HEK293 (cell line): Measurements from ENCODE around the gene TEC.

Source experiments
- CTCF ChIA-PET: fragments of 350-600 bp; formaldehyde crosslinking; extraction: SDS; loops from one replicate; lab custom pipeline; 2021; ENCODE audit warnings: antibody characterized with exemption; lab: Yijun Ruan, JAX
- POLR2A ChIA-PET: fragments of 300-600 bp; formaldehyde crosslinking; extraction: SDS; loops from one replicate; lab custom pipeline; 2020; ENCODE audit warnings: antibody characterized with exemption, inconsistent platforms; lab: Yijun Ruan, JAX
- H3K27ac ChIP-seq: fragments of 200-500 bp; sonication (Bioruptor generic); 2 replicates; pipeline ENCODE4 v1.5.1; 2014; ENCODE audit warnings: low read depth, low read length, control low read depth, inconsistent platforms; ENCODE audit errors: extremely low read depth
- H3K36me3 ChIP-seq, 2 experiments: fragments of 200-500 bp in 1 of 2; sonication (Bioruptor generic) in 1 of 2; 1 replicate in 1 of 2; 2 replicates in 1 of 2; pipeline ENCODE4 v1.5.1; 2014 to 2017; ENCODE audit warnings: inconsistent platforms in 2 of 2, low read length in 2 of 2; ENCODE audit not compliant: control insufficient read depth in 2 of 2, insufficient read depth in 1 of 2
- H3K4me1 ChIP-seq: fragments of 200-500 bp; sonication (Bioruptor generic); 2 replicates; pipeline ENCODE4 v1.5.1; 2014; ENCODE audit warnings: mild to moderate bottlenecking, low read length, inconsistent platforms; ENCODE audit not compliant: control insufficient read depth, insufficient read depth
- H3K4me3 ChIP-seq: 2 replicates; pipeline ENCODE4 v1.5.1; 2011; ENCODE audit warnings: low read depth, mild to moderate bottlenecking, control low read depth, low read length, moderate library complexity
- H3K9me3 ChIP-seq: fragments of 200-500 bp; sonication (Bioruptor generic); 2 replicates; pipeline ENCODE4 v1.5.1; 2014; ENCODE audit warnings: low read depth, low read length, inconsistent platforms; ENCODE audit not compliant: control insufficient read depth, insufficient read depth
- SP3 ChIP-seq: fragments of 450-650 bp; formaldehyde crosslinking; IDR thresholded peaks from 2 replicates; pipeline ENCODE4 v1.5.1; 2016; ENCODE audit warnings: missing biosample characterization, missing genetic modification characterization
- YY2 ChIP-seq: fragments of 450-650 bp; formaldehyde crosslinking; IDR thresholded peaks from 2 replicates; pipeline ENCODE4 v1.5.1; 2016; ENCODE audit warnings: missing biosample characterization, missing genetic modification characterization
- ZFP3 ChIP-seq: fragments of 450-650 bp; formaldehyde crosslinking; IDR thresholded peaks from 2 replicates; pipeline ENCODE4 v1.5.1; 2016; ENCODE audit warnings: low read depth, missing biosample characterization, missing genetic modification characterization
- ZFP41 ChIP-seq: fragments of 450-650 bp; formaldehyde crosslinking; IDR thresholded peaks from 2 replicates; pipeline ENCODE4 v1.5.1; 2016; ENCODE audit warnings: missing biosample characterization, missing genetic modification characterization, borderline replicate concordance
- ZNF292 ChIP-seq: fragments of 450-650 bp; formaldehyde crosslinking; IDR thresholded peaks from 2 replicates; pipeline ENCODE4 v1.5.1; 2016; ENCODE audit warnings: low read depth, missing biosample characterization, missing genetic modification characterization, borderline replicate concordance
- ZNF423 ChIP-seq: fragments of 450-650 bp; formaldehyde crosslinking; IDR thresholded peaks from 2 replicates; pipeline ENCODE4 v1.5.1; 2016; ENCODE audit warnings: missing biosample characterization, missing genetic modification characterization
- ZNF473 ChIP-seq: fragments of 450-650 bp; formaldehyde crosslinking; IDR thresholded peaks from 2 replicates; pipeline ENCODE4 v1.5.1; 2017; ENCODE audit warnings: missing biosample characterization, missing genetic modification characterization
- ZNF48 ChIP-seq: fragments of 450-650 bp; formaldehyde crosslinking; IDR thresholded peaks from 2 replicates; pipeline ENCODE4 v1.5.1; 2016; ENCODE audit warnings: missing biosample characterization, missing genetic modification characterization
- ZNF518A ChIP-seq: fragments of 450-650 bp; formaldehyde crosslinking; conservative IDR thresholded peaks from 2 replicates; pipeline ENCODE4 v1.5.1; 2016; ENCODE audit warnings: low read depth, missing biosample characterization, missing genetic modification characterization
- ZNF530 ChIP-seq: fragments of 450-650 bp; formaldehyde crosslinking; IDR thresholded peaks from 2 replicates; pipeline ENCODE4 v1.5.1; 2016; ENCODE audit warnings: low read depth, missing biosample characterization, missing genetic modification characterization
- ZNF785 ChIP-seq: fragments of 450-650 bp; formaldehyde crosslinking; IDR thresholded peaks from 2 replicates; pipeline ENCODE4 v1.5.1; 2016; ENCODE audit warnings: missing biosample characterization, missing genetic modification characterization
- ZSCAN23 ChIP-seq: fragments of 450-650 bp; formaldehyde crosslinking; IDR thresholded peaks from 2 replicates; pipeline ENCODE4 v1.5.1; 2016; ENCODE audit warnings: missing biosample characterization, missing genetic modification characterization
- TF ChIP-seq, protein P1 (sequence below): fragments of 450-650 bp; formaldehyde crosslinking; IDR thresholded peaks from 2 replicates; pipeline ENCODE4 v1.5.1; 2016; ENCODE audit warnings: missing biosample characterization, missing genetic modification characterization
- TF ChIP-seq, protein P2 (sequence below): fragments of 450-650 bp; formaldehyde crosslinking; IDR thresholded peaks from 2 replicates; pipeline ENCODE4 v1.5.1; 2016; ENCODE audit warnings: missing biosample characterization, missing genetic modification characterization, borderline replicate concordance

TEC gene

DNA sequence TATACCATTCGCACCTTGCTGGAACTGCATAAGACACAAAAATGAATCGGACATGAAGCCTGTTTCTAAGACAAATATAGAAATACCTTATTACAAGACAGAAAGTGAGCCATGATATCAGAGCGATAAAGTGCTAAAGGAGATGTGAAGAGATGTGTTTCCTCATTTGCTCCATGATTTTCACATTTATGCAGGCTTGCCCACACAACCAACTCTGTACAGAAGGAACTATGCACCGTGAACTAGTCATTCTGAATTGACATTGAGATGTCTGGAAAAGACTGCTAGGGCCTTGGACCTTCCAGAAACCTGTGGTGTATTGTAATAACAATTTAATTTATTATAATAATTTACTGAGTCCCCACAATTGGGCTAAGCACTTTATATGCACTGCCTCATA lies 97.0 kb downstream of the TEC start:
- CTCF ChIA-PET: interaction anchor here (0.9 to 1.0 kb wide), 2 partner anchors 45 to 373 kb away, joined by 3 read pairs; no protein-coding TSS in a partner anchor
- TF ChIP-seq ZFP41 (tag by site-specific recombination): no peak
- TF ChIP-seq, protein P1, sequence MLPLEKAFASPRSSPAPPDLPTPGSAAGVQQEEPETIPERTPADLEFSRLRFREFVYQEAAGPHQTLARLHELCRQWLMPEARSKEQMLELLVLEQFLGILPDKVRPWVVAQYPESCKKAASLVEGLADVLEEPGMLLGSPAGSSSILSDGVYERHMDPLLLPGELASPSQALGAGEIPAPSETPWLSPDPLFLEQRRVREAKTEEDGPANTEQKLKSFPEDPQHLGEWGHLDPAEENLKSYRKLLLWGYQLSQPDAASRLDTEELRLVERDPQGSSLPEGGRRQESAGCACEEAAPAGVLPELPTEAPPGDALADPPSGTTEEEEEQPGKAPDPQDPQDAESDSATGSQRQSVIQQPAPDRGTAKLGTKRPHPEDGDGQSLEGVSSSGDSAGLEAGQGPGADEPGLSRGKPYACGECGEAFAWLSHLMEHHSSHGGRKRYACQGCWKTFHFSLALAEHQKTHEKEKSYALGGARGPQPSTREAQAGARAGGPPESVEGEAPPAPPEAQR: no peak
- TF ChIP-seq, protein P2, sequence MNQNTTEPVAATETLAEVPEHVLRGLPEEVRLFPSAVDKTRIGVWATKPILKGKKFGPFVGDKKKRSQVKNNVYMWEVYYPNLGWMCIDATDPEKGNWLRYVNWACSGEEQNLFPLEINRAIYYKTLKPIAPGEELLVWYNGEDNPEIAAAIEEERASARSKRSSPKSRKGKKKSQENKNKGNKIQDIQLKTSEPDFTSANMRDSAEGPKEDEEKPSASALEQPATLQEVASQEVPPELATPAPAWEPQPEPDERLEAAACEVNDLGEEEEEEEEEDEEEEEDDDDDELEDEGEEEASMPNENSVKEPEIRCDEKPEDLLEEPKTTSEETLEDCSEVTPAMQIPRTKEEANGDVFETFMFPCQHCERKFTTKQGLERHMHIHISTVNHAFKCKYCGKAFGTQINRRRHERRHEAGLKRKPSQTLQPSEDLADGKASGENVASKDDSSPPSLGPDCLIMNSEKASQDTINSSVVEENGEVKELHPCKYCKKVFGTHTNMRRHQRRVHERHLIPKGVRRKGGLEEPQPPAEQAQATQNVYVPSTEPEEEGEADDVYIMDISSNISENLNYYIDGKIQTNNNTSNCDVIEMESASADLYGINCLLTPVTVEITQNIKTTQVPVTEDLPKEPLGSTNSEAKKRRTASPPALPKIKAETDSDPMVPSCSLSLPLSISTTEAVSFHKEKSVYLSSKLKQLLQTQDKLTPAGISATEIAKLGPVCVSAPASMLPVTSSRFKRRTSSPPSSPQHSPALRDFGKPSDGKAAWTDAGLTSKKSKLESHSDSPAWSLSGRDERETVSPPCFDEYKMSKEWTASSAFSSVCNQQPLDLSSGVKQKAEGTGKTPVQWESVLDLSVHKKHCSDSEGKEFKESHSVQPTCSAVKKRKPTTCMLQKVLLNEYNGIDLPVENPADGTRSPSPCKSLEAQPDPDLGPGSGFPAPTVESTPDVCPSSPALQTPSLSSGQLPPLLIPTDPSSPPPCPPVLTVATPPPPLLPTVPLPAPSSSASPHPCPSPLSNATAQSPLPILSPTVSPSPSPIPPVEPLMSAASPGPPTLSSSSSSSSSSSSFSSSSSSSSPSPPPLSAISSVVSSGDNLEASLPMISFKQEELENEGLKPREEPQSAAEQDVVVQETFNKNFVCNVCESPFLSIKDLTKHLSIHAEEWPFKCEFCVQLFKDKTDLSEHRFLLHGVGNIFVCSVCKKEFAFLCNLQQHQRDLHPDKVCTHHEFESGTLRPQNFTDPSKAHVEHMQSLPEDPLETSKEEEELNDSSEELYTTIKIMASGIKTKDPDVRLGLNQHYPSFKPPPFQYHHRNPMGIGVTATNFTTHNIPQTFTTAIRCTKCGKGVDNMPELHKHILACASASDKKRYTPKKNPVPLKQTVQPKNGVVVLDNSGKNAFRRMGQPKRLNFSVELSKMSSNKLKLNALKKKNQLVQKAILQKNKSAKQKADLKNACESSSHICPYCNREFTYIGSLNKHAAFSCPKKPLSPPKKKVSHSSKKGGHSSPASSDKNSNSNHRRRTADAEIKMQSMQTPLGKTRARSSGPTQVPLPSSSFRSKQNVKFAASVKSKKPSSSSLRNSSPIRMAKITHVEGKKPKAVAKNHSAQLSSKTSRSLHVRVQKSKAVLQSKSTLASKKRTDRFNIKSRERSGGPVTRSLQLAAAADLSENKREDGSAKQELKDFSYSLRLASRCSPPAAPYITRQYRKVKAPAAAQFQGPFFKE (tag by site-specific recombination): no peak
- no peak for TF ChIP-seq ZSCAN23 (tag by site-specific recombination)
- TF ChIP-seq ZNF423 (tag by site-specific recombination): no peak

DNA sequence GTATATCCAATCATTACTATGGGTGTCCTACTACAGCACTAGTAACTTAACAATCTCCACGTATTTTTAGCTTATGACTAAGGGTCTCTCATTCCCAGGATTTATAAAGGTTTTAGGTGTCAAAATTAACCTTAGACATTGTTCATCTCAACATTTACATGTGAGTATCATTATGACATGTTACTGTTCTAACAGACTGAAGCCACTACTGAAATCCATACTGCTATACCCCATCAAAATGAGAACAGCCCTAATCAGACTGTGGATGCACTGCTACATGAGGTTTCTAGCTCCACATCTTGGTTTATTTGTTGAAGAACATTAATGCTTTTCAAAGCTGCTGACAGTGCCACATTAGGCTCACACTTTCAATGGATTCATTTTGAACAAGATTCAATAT lies 100.0 kb downstream of the TEC start:
- Histone ChIP-seq H3K4me1 (no peaks in the 10 kb centered on the region), H3K36me3 (peaks cover 0 to 4% of the 10 kb centered on the region in 2 experiments; a peak in 1 of 3 replicates), H3K9me3 (no peaks in the 10 kb centered on the region), H3K4me3 (no peak overlapping the region), H3K27ac (no peak overlapping the region)
- TF ChIP-seq ZFP3: no peak
- no peak for TF ChIP-seq ZNF48 (tag by site-specific recombination)
- TF ChIP-seq YY2 (tag by site-specific recombination): no peak
- no peak for TF ChIP-seq ZNF785 (tag by site-specific recombination)
- TF ChIP-seq ZNF473 (tag by site-specific recombination): no peak
- no peak for TF ChIP-seq ZNF292 (tag by site-specific recombination)
- no peak for TF ChIP-seq SP3 (tag by site-specific recombination)
- TF ChIP-seq ZNF530: no peak
- no peak for TF ChIP-seq ZNF518A (tag by site-specific recombination)
- ChIA-PET CTCF (no interaction called here), POLR2A (no interaction called here)

More for the DNA sequence above, 97.0 kb downstream of the TEC start:
- no peaks in the 10 kb centered on the region for H3K4me1 ChIP-seq
- peaks cover 0 to 1% of the 10 kb centered on the region in 2 experiments; a peak in 1 of 3 replicates for H3K36me3 ChIP-seq
- no peaks in the 10 kb centered on the region for H3K9me3 ChIP-seq
- POLR2A ChIA-PET: no interaction called here
- no peak overlapping the region for H3K4me3 ChIP-seq
- no peak overlapping the region for H3K27ac ChIP-seq
